GM23248 (cell line): Measurements from ENCODE around the gene HAUS5. TPM values are rescaled to one million over a fixed set of nuclear protein-coding genes. Genes with fewer than 3 reads are reported as not detected.

Experiments
- DNase-seq: peaks from one replicate; pipeline ENCODE4 v3.0.0-alpha.2; 2015
- H2AFZ ChIP-seq: fragments of 200-600 bp; sonication (generic); 2 replicates; pipeline ENCODE4 v1.6.1; 2016; ENCODE audit warnings: antibody characterized with exemption
- H3F3A ChIP-seq: fragments of 200-600 bp; sonication (generic); 2 replicates; pipeline ENCODE4 v1.6.1; 2016; ENCODE audit warnings: mild to moderate bottlenecking, antibody characterized with exemption, mixed run types; ENCODE audit not compliant: insufficient read depth
- H3K27ac ChIP-seq: fragments of 200-600 bp; sonication (generic); 2 replicates; pipeline ENCODE4 v1.5.1; 2016; ENCODE audit warnings: mild to moderate bottlenecking
- H3K27me3 ChIP-seq: fragments of 200-600 bp; sonication (generic); replicated peaks from 2 replicates; pipeline ENCODE4 v1.6.1; 2016; ENCODE audit warnings: mild to moderate bottlenecking; ENCODE audit not compliant: insufficient read depth
- H3K36me3 ChIP-seq: fragments of 200-600 bp; sonication (generic); 2 replicates; pipeline ENCODE4 v1.6.1; 2016; ENCODE audit warnings: low read depth, mild to moderate bottlenecking
- H3K4me1 ChIP-seq: fragments of 200-600 bp; sonication (generic); 2 replicates; pipeline ENCODE4 v1.6.1; 2016; ENCODE audit warnings: mild to moderate bottlenecking; ENCODE audit not compliant: insufficient read depth
- H3K4me2 ChIP-seq: fragments of 200-600 bp; sonication (generic); one replicate; pipeline ENCODE4 v1.6.1; 2016; ENCODE audit warnings: mild to moderate bottlenecking; ENCODE audit not compliant: unreplicated experiment
- H3K4me3 ChIP-seq: fragments of 200-600 bp; sonication (generic); 2 replicates; pipeline ENCODE4 v1.5.1; 2016; ENCODE audit warnings: mild to moderate bottlenecking
- H3K79me2 ChIP-seq: fragments of 200-600 bp; sonication (generic); 2 replicates; pipeline ENCODE4 v1.6.1; 2016; ENCODE audit warnings: mild to moderate bottlenecking; ENCODE audit not compliant: insufficient read depth
- H3K9ac ChIP-seq: fragments of 200-600 bp; sonication (generic); 2 replicates; pipeline ENCODE4 v1.6.1; 2016; ENCODE audit warnings: mild to moderate bottlenecking
- H3K9me2 ChIP-seq: fragments of 200-600 bp; sonication (generic); 2 replicates; pipeline ENCODE4 v1.6.1; 2016; ENCODE audit warnings: mixed run types, mild to moderate bottlenecking, moderate library complexity; ENCODE audit not compliant: insufficient read depth
- H3K9me3 ChIP-seq: fragments of 200-600 bp; sonication (generic); one replicate; pipeline ENCODE4 v1.6.1; 2017; ENCODE audit warnings: low read depth
- H4K20me1 ChIP-seq: fragments of 200-600 bp; sonication (generic); 2 replicates; pipeline ENCODE4 v1.6.0; 2016; ENCODE audit not compliant: insufficient read depth
- EZH2 ChIP-seq: fragments of 200-600 bp; sonication (generic); IDR thresholded peaks from 2 replicates; pipeline ENCODE4 v1.6.1; 2018; ENCODE audit warnings: antibody characterized with exemption, mild to moderate bottlenecking; ENCODE audit not compliant: insufficient read depth, poor library complexity, severe bottlenecking
- EZH2phosphoT487 ChIP-seq: fragments of 200-600 bp; sonication (generic); IDR thresholded peaks from 2 replicates; pipeline ENCODE4 v1.6.1; 2018; ENCODE audit warnings: antibody characterized with exemption, moderate library complexity, mild to moderate bottlenecking, low read depth; ENCODE audit not compliant: insufficient read depth
- WGBS, 2 experiments: methylation state at CpG; one replicate each; pipeline ENCODE4 v1.1.6; 2015 to 2017; ENCODE audit warnings: low lambda C conversion rate in 2 of 2, low coverage in 1 of 2; ENCODE audit errors: missing lambda C conversion rate in 2 of 2; 5-methylcytosine and 5-hydroxymethylcytosine counted together
- in situ Hi-C: fragments of 300-500 bp; cut with MboI; formaldehyde crosslinking; loops from 2 replicates; pipeline ENCODE4 v1.15.0; 2020
- polyA plus RNA-seq: library from polyadenylated mRNA; unstranded; fragments of >200 nt; fragmentation: Nextera tagmentation; extraction: Ambion mirVana; gene quantifications from 2 replicates; pipeline ENCODE4 v1.2.1, GENCODE V29; 2016
- total RNA-seq: library from RNA; depleted of rRNA; stranded (reverse); fragments of >200 nt; shearing (Covaris generic); gene quantifications from 2 replicates; pipeline ENCODE4 v1.2.3, GENCODE V29; 2014

The HAUS5 gene
- total and polyA plus RNA-seq, 2 experiments from 2014 or later, result 7.4 to 10.1 TPM

DNA sequence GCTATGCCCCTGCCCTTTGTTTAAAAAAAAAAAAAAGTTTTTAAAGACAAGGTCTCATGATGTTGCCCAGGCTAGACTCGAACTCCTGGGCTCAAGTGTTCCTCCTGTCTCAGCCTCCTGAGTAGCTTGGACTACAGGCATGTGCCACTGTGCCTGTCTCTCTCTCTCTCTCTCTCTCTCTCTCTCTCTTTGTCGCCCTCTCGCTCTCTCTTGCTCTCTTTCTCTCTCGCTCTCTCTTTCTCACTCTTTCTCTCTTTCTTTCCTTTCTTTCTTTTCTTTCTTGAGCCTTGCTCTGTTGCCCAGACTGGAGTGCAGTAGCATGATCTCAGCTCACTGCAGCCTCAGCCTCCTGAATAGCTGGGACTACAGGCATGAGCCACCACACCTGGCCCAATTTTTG, 43.1 kb downstream of the HAUS5 start:
- Histone ChIP-seq H3K9me2 (no peaks in the 10 kb centered on the region), H3K36me3 (peaks cover 27% of the 10 kb centered on the region; the same call in 1 of the 2 replicates), H3K27me3 (no peaks in the 10 kb centered on the region), H3K4me2 (no peak overlapping the region), H2AFZ (no peak overlapping the region), H3K9me3 (no peaks in the 10 kb centered on the region), H3K4me3 (no peak overlapping the region), H3F3A (peaks cover 7% of the 10 kb centered on the region; the same call in 1 of the 2 replicates), H3K4me1 (no peaks in the 10 kb centered on the region), H3K27ac (no peak overlapping the region), H4K20me1 (no peaks in the 10 kb centered on the region), H3K9ac (no peak overlapping the region), H3K79me2 (peaks cover 22% of the 10 kb centered on the region)
- in situ Hi-C loops, result no loop called here
- no peak for DNase-seq
- TF ChIP-seq EZH2 (no peak), EZH2phosphoT487 (no peak)
- 91 to 97% methylated on average over 4 of the region's 4 CpGs for WGBS, 2 experiments

DNA sequence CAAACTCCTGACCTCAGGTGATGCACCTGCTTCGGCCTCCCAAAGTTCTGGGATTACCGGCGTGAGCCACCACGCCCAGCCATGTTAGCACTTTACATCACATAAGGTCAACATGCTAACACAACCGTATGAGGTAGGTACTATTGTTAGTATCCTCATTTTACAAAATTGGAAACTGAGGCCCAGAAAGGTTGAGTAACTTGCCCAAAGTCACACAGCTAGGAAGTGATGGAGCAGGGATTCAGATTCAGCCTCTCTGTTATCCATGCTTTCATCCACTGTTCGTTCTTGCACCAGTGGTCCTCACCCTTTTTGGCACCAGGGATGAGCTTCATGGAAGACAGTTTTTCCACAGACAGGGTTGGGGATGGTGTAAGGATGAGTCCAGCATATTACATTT, 44.2 kb downstream of the HAUS5 start:
- H3K36me3 ChIP-seq, result peaks cover 27% of the 10 kb centered on the region; the same call in 1 of the 2 replicates
- no peak overlapping the region for H3K9ac ChIP-seq
- H4K20me1 ChIP-seq, result no peaks in the 10 kb centered on the region
- WGBS, 2 experiments, result 84 to 88% methylated on average over 6 of the region's 6 CpGs
- H3K9me3 ChIP-seq, result no peaks in the 10 kb centered on the region
- H3K27me3 ChIP-seq, result no peaks in the 10 kb centered on the region
- in situ Hi-C loops, result no loop called here
- no peaks in the 10 kb centered on the region for H3K4me1 ChIP-seq
- peaks cover 16% of the 10 kb centered on the region for H3F3A ChIP-seq
- DNase-seq, result no peak
- peaks cover 11% of the 10 kb centered on the region; the same call in 1 of the 2 replicates for H3K79me2 ChIP-seq
- H2AFZ ChIP-seq, result no peak overlapping the region
- no peak overlapping the region for H3K4me2 ChIP-seq
- no peak overlapping the region for H3K27ac ChIP-seq
- no peak overlapping the region for H3K4me3 ChIP-seq
- no peak for TF ChIP-seq EZH2phosphoT487
- no peak for TF ChIP-seq EZH2
- H3K9me2 ChIP-seq, result no peaks in the 10 kb centered on the region

GRCh38 chr19:35657904-35658700, 45.6 kb downstream of the HAUS5 start:
- no peaks in the 10 kb centered on the region for H4K20me1 ChIP-seq
- no peaks in the 10 kb centered on the region for H3K9me3 ChIP-seq
- no peak overlapping the region for H3K4me2 ChIP-seq
- no peaks in the 10 kb centered on the region for H3K27me3 ChIP-seq
- H3K36me3 ChIP-seq, result peaks cover 27% of the 10 kb centered on the region; the same call in 1 of the 2 replicates
- H3K79me2 ChIP-seq, result peaks cover 3% of the 10 kb centered on the region; the same call in 1 of the 2 replicates
- 91 to 92% methylated on average over 15 of the region's 15 CpGs for WGBS, 2 experiments
- H3K27ac ChIP-seq, result no peak overlapping the region
- TF ChIP-seq EZH2 (no peak), EZH2phosphoT487 (no peak)
- H3K9me2 ChIP-seq, result no peaks in the 10 kb centered on the region
- no peak overlapping the region for H3K4me3 ChIP-seq
- H2AFZ ChIP-seq, result no peak overlapping the region
- DNase-seq, result peak; percentile 15
- in situ Hi-C loops, result no loop called here
- no peak overlapping the region for H3K9ac ChIP-seq
- H3K4me1 ChIP-seq, result no peaks in the 10 kb centered on the region
- peaks cover 16% of the 10 kb centered on the region for H3F3A ChIP-seq

GRCh38 chr19:35661995-35662340, 49.4 kb downstream of the HAUS5 start:
- Histone ChIP-seq H3K36me3 (peaks cover 8% of the 10 kb centered on the region; the same call in 1 of the 2 replicates), H3K9ac (no peak overlapping the region), H2AFZ (no peak overlapping the region), H3K4me2 (no peak overlapping the region), H3K27ac (no peak overlapping the region), H3K4me3 (no peak overlapping the region), H3F3A (peaks cover 16% of the 10 kb centered on the region), H4K20me1 (no peaks in the 10 kb centered on the region), H3K79me2 (no peaks in the 10 kb centered on the region), H3K9me3 (no peaks in the 10 kb centered on the region), H3K4me1 (no peaks in the 10 kb centered on the region), H3K9me2 (no peaks in the 10 kb centered on the region), H3K27me3 (no peaks in the 10 kb centered on the region)
- 98 to 99% methylated on average over 6 of the region's 6 CpGs for WGBS, 2 experiments
- no peak for DNase-seq
- TF ChIP-seq EZH2phosphoT487 (no peak), EZH2 (no peak)
- in situ Hi-C loops, result no loop called here
